ENCODE results near the gene AASDH.

DNA sequence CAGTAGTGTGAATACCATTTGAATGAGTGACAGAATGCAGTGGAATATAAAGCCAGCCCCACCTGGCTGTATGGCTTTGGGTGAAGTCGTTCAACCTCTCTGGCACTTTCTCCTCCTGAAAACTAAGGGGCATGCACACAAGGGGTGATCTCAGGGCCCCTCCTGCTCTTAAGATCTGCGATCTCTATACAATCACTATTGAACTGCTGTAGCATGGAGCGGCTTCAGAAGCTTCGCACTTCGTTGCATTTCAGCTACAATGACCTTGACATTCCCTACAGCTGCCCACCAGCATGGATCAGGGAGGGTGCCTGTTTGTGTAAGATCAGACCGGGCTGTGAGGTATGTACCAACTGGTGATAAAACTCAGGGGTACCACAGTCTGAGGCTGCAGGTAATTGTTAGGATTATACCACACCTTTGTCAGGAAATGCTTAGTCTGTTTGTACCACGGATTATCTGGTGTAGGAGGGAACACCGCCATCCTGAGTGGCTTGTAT is 85.2 kb downstream of the AASDH start:
- TF ChIP-seq, protein P1, sequence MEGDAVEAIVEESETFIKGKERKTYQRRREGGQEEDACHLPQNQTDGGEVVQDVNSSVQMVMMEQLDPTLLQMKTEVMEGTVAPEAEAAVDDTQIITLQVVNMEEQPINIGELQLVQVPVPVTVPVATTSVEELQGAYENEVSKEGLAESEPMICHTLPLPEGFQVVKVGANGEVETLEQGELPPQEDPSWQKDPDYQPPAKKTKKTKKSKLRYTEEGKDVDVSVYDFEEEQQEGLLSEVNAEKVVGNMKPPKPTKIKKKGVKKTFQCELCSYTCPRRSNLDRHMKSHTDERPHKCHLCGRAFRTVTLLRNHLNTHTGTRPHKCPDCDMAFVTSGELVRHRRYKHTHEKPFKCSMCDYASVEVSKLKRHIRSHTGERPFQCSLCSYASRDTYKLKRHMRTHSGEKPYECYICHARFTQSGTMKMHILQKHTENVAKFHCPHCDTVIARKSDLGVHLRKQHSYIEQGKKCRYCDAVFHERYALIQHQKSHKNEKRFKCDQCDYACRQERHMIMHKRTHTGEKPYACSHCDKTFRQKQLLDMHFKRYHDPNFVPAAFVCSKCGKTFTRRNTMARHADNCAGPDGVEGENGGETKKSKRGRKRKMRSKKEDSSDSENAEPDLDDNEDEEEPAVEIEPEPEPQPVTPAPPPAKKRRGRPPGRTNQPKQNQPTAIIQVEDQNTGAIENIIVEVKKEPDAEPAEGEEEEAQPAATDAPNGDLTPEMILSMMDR (IDR thresholded peaks at IDR 0.05) = no peak
- no peak for TF ChIP-seq POLR2A (IDR thresholded peaks at IDR 0.05)
